Endometrium (tissue), 2 donors: ENCODE measurements around the gene SRCAP.
"Not testable (repeated sequence)": the region's sequence is repeated elsewhere in the genome, so short reads cannot be mapped to it uniquely, and the experiment has no call there.

Source experiments
- FAIRE-seq: peaks from 2 replicates; lab custom pipeline; 2012; peaks lifted over from hg19 to GRCh38; lab: Jason Lieb, UNC
- donor health status: control.
- donor health status: control.

The SRCAP gene

GRCh38 chr16:30664616-30665109 lies 34.3 kb upstream of the SRCAP start:
- FAIRE-seq, result no peak

GRCh38 chr16:30665155-30665829 lies 33.7 kb upstream of the SRCAP start:
- FAIRE-seq, result no peak

GRCh38 chr16:30665830-30666190 lies 33.2 kb upstream of the SRCAP start:
- no peak for FAIRE-seq

GRCh38 chr16:30666681-30667080 lies 32.3 kb upstream of the SRCAP start:
- FAIRE-seq, result no peak

GRCh38 chr16:30667361-30667905 lies 31.5 kb upstream of the SRCAP start:
- FAIRE-seq, result no peak

GRCh38 chr16:30668393-30668792 lies 30.6 kb upstream of the SRCAP start:
- FAIRE-seq, result no peak

- FAIRE-seq, result no peak
These were observed 29.7 kb upstream of the SRCAP start for GRCh38 chr16:30669026-30669902.

- FAIRE-seq, result no peak
These were observed 28.8 kb upstream of the SRCAP start for GRCh38 chr16:30669903-30670824.

GRCh38 chr16:30675143-30675542 lies 23.8 kb upstream of the SRCAP start:
- FAIRE-seq, result no peak

GRCh38 chr16:30677931-30678585 lies 20.9 kb upstream of the SRCAP start:
- no peak for FAIRE-seq

GRCh38 chr16:30678586-30678970 lies 20.4 kb upstream of the SRCAP start:
- no peak for FAIRE-seq

- no peak for FAIRE-seq
These were observed 18.6 kb upstream of the SRCAP start for GRCh38 chr16:30680326-30680725.

GRCh38 chr16:30688701-30689100 lies 10.3 kb upstream of the SRCAP start:
- no peak for FAIRE-seq

GRCh38 chr16:30691907-30692306 lies 7.1 kb upstream of the SRCAP start:
- no peak for FAIRE-seq

- FAIRE-seq, result no peak
These were observed 6.4 kb upstream of the SRCAP start for GRCh38 chr16:30692396-30693064.

- FAIRE-seq, result no peak
These were observed 3.9 kb upstream of the SRCAP start for GRCh38 chr16:30694926-30695693.

- not testable (repeated sequence) for FAIRE-seq
These were observed 2.3 kb upstream of the SRCAP start for GRCh38 chr16:30696646-30697045.

- no peak for FAIRE-seq
These were observed 1.5 kb upstream of the SRCAP start for GRCh38 chr16:30697264-30698138.

GRCh38 chr16:30698139-30698815 lies 694 bp upstream of the SRCAP start:
- no peak for FAIRE-seq
